Stimulated activated naive CD8-positive, alpha-beta T cell treated with anti-CD3 and anti-CD28 coated beads, Interleukin-15, amount 100 ng/mL, for 72 hours (primary cell): Measurements from ENCODE around the gene PDSS2.
"Not testable (repeated sequence)": the region's sequence is repeated elsewhere in the genome, so short reads cannot be mapped to it uniquely, and the experiment has no call there.

Source experiments
- ATAC-seq: fragments of 150-1000 bp; cut with Tn5 transposase; 2 replicates; pipeline ENCODE4 v1.10.0; 2021; ENCODE audit warnings: mild to moderate bottlenecking, moderate library complexity
- DNase-seq, 2 donors: peaks; one replicate each; pipeline ENCODE4 v3.0.0; 2021 to 2022
- H3K27ac Mint-ChIP-seq, 2 donors: one replicate each; pipeline ENCODE4 v1.8.0; 2022; ENCODE audit warnings: mild to moderate bottlenecking in 2 of 2, mixed read lengths in 2 of 2, moderate library complexity in 2 of 2
- H3K27me3 Mint-ChIP-seq: one replicate; pipeline ENCODE4 v1.8.0; 2022; ENCODE audit warnings: mixed read lengths
- H3K4me1 Mint-ChIP-seq: one replicate; pipeline ENCODE4 v1.8.0; 2022; ENCODE audit warnings: mild to moderate bottlenecking, mixed read lengths
- H3K4me3 Mint-ChIP-seq, 2 donors: one replicate each; pipeline ENCODE4 v1.8.0; 2022; ENCODE audit warnings: mild to moderate bottlenecking in 2 of 2, mixed read lengths in 2 of 2, moderate library complexity in 1 of 2
- H3K9me3 Mint-ChIP-seq, 2 donors: one replicate each; pipeline ENCODE4 v1.8.0; 2022; ENCODE audit warnings: mixed read lengths in 2 of 2

Gene PDSS2

GRCh38 chr6:107488875-107489635 lies 29.7 kb upstream of the PDSS2 start:
- peak; percentile 17 to 21 for DNase-seq
- peaks cover 33% of the 10 kb centered on the region for H3K4me1 Mint-ChIP-seq
- peak overlapping the region; percentile 95 to 96 for H3K4me3 Mint-ChIP-seq
- peak; percentile 39 for ATAC-seq
- peaks cover 41% of the 10 kb centered on the region for H3K27me3 Mint-ChIP-seq
- peak overlapping the region in 1 of 2 donors; percentile 34 for H3K27ac Mint-ChIP-seq
- no peaks in the 10 kb centered on the region for H3K9me3 Mint-ChIP-seq

- H3K4me3 Mint-ChIP-seq, result peak overlapping the region; percentile 95 to 96
- ATAC-seq (peak; percentile 1), DNase-seq (no peak)
- no peaks in the 10 kb centered on the region for H3K9me3 Mint-ChIP-seq
- peaks cover 45% of the 10 kb centered on the region for H3K27me3 Mint-ChIP-seq
- H3K4me1 Mint-ChIP-seq, result peaks cover 33% of the 10 kb centered on the region
- H3K27ac Mint-ChIP-seq, result peak overlapping the region in 1 of 2 donors; percentile 34
Measured at GRCh38 chr6:107488174-107488874, 29.0 kb upstream of the PDSS2 start.

DNA sequence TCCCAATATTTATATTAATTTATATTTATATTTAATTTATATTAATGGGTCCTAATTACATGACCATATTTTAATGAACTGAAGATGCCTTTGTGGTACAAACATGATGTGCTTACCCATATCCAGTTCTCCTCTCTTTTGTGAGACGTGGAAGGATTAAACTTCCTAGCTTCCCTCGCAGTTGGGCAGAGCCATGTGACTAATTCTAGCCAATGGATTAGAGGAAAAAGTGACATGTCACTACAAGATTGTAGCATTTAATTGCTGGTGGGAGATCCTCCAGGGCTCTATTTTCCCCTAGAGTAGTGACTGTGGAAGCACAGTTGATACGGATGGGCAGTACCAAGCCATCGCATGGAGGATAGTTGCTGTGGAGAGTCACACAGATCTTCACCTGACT lies 25.8 kb upstream of the PDSS2 start:
- Mint-ChIP-seq H3K4me1 (peaks cover 15% of the 10 kb centered on the region), H3K27me3 (peaks cover 56% of the 10 kb centered on the region), H3K9me3 (no peaks in the 10 kb centered on the region), H3K27ac (no peak overlapping the region), H3K4me3 (no peak overlapping the region)
- ATAC-seq (no peak), DNase-seq (no peak)

DNA sequence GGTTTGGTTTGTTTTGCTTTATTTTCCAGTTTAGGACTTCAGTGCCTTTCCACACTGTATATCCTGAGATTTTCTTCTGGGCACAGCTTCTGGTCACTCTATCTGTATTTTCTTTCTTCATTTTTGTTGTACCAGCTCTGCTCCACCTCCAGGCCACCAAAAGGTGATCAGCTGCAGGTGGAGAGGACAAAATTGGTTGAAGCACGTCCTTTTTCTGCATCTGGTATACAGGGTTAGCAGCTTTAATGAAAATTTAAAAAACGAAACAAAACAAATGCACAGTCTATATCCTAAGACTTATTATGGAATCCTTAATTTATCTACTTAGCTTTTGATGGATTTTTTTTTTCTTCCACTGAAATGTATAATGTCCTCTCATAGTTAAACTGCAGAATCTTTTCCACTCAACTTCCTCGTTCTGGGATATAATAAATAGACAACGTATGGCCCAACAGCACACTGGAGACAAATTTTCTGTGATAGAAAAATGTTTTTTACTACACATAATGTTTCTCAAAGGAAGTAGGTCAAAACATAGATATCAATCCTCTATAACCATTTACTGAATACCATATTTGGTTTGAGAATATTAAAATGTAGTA lies 19.8 kb upstream of the PDSS2 start:
- Mint-ChIP-seq H3K27me3 (peaks cover 43% of the 10 kb centered on the region), H3K27ac (no peak overlapping the region), H3K9me3 (no peaks in the 10 kb centered on the region), H3K4me1 (no peaks in the 10 kb centered on the region), H3K4me3 (no peak overlapping the region)
- DNase-seq, result no peak
- ATAC-seq, result no peak

GRCh38 chr6:107475826-107476225 lies 16.5 kb upstream of the PDSS2 start:
- not testable (repeated sequence) for H3K4me3 Mint-ChIP-seq, ATAC-seq, H3K9me3 Mint-ChIP-seq, H3K4me1 Mint-ChIP-seq, DNase-seq, H3K27ac Mint-ChIP-seq
- H3K27me3 Mint-ChIP-seq, result peaks cover 31% of the 10 kb centered on the region

- not testable (repeated sequence) for H3K9me3 Mint-ChIP-seq, DNase-seq, ATAC-seq, H3K4me1 Mint-ChIP-seq, H3K4me3 Mint-ChIP-seq, H3K27ac Mint-ChIP-seq
- H3K27me3 Mint-ChIP-seq, result peaks cover 27% of the 10 kb centered on the region
Measured at GRCh38 chr6:107475360-107475759, 16.0 kb upstream of the PDSS2 start.

DNA sequence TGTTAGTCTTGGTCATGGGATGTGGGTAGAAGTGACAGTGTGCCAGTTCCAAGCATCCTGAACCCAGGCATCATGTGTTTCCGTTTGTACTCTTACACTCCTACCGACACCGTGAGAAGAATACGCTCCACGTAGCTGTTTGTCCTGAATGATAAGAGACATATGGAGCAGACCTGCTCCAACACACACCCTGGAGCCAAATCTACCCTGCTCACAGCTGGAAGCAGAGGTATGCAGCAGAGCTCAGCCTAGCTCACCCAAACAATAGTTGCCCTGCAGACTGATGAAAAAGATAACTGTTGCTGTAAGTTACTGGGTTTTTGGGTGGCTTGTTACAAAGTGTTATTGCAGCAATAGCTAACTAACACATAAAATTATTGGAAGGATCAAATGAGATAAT lies 14.3 kb upstream of the PDSS2 start:
- no peak for DNase-seq
- Mint-ChIP-seq H3K4me1 (no peaks in the 10 kb centered on the region), H3K9me3 (no peaks in the 10 kb centered on the region), H3K27ac (no peak overlapping the region), H3K4me3 (no peak overlapping the region), H3K27me3 (peaks cover 22% of the 10 kb centered on the region)
- ATAC-seq, result no peak

DNA sequence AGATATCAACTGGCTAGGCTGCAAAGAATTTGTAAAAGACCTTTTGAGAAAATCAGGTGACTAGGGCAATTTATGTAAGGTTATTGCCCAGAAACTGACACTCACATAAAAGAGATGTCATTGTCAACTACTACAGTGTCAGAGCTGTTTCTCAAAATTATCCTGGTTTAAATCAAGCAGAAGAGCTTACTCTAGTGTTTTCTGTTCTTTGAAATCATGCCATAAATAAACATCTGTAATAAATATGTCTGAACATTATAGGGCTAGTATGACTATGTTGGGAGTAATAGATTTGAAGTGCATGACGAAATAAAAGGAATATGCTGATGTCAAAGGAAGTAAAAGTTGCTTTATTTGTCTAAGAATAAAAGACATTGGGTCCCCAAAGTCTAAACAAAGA lies 11.0 kb upstream of the PDSS2 start:
- H3K4me1 Mint-ChIP-seq, result no peaks in the 10 kb centered on the region
- ATAC-seq, result no peak
- no peak overlapping the region for H3K27ac Mint-ChIP-seq
- H3K27me3 Mint-ChIP-seq, result peaks cover 18% of the 10 kb centered on the region
- no peak for DNase-seq
- no peaks in the 10 kb centered on the region for H3K9me3 Mint-ChIP-seq
- no peak overlapping the region for H3K4me3 Mint-ChIP-seq

GRCh38 chr6:107466062-107466461 lies 6.7 kb upstream of the PDSS2 start:
- Mint-ChIP-seq H3K4me1 (no peaks in the 10 kb centered on the region), H3K27ac (no peak overlapping the region), H3K4me3 (no peak overlapping the region), H3K9me3 (no peaks in the 10 kb centered on the region), H3K27me3 (peaks cover 14% of the 10 kb centered on the region)
- DNase-seq (no peak), ATAC-seq (no peak)

- peak overlapping the region; percentile 97 to 98 for H3K4me3 Mint-ChIP-seq
- DNase-seq (no peak), ATAC-seq (no peak)
- no peaks in the 10 kb centered on the region for H3K9me3 Mint-ChIP-seq
- H3K27me3 Mint-ChIP-seq, result no peaks in the 10 kb centered on the region
- H3K27ac Mint-ChIP-seq, result peak overlapping the region; percentile 96 to 97
- H3K4me1 Mint-ChIP-seq, result peaks cover 26% of the 10 kb centered on the region
Measured at GRCh38 chr6:107460083-107460631, 793 bp upstream of the PDSS2 start.

DNA sequence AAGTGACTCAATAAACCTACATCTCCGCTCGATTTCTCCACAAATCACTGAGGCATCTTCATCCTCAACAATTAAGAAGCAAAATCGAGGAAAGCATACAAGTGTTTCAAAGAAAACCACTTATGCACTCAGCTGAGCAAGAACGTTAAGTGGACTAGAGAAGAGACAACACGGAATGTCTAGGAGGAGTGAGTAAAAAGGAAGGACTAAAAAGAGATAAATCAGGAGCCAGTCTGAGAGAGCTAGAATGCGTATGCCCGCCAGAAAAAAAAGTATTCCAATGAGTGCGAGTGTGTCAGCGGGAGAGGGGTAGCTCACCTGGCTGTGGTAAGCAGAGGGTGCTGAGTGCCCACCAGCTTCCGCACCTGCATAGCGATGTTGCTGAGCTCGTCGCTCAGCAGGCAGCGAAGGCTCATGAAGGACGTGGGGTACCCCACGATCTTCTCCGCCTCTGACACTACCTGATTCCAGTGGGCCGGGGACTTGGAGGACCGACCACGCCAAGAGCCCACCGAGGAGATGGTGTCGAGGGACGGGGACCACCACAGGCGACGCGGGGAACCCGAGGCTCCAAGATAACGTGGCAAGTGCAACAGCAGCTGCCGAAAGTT lies 587 bp downstream of the PDSS2 start:
- Mint-ChIP-seq H3K27ac (peak overlapping the region; percentile 96 to 97), H3K4me3 (peak overlapping the region; percentile 97 to 98), H3K4me1 (peaks cover 29% of the 10 kb centered on the region), H3K27me3 (no peaks in the 10 kb centered on the region), H3K9me3 (no peaks in the 10 kb centered on the region)
- ATAC-seq (peak; percentile 42), DNase-seq (no peak)

DNA sequence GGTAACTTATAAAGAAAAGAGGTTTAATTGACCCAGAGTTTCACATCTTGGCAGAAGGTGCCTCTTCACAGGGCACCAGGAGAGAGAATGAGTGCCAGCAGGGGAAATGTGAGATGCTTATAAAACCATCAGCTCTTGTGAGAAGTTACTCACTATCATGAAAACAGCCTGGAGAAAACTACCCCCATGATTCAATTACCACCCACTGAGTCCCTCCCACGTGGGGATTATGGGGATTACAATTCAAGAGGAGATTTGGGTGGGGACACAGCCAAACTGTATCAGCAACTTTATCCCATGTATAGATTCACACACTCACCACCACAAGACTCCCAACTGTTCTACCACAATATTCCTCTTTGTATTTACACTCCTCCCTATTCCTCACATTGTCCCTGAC lies 10.6 kb downstream of the PDSS2 start:
- H3K27me3 Mint-ChIP-seq, result no peaks in the 10 kb centered on the region
- no peak for DNase-seq
- H3K27ac Mint-ChIP-seq, result no peak overlapping the region
- no peak overlapping the region for H3K4me3 Mint-ChIP-seq
- H3K4me1 Mint-ChIP-seq, result peaks cover under 1% of the 10 kb centered on the region
- peaks cover 20 to 30% of the 10 kb centered on the region in 2 donors for H3K9me3 Mint-ChIP-seq
- ATAC-seq, result no peak

GRCh38 chr6:107447663-107448216 lies 11.6 kb downstream of the PDSS2 start:
- Mint-ChIP-seq H3K27me3 (no peaks in the 10 kb centered on the region), H3K9me3 (peaks cover 20 to 30% of the 10 kb centered on the region in 2 donors), H3K27ac (no peak overlapping the region), H3K4me3 (no peak overlapping the region), H3K4me1 (peaks cover 6% of the 10 kb centered on the region)
- DNase-seq (no peak), ATAC-seq (no peak)

DNA sequence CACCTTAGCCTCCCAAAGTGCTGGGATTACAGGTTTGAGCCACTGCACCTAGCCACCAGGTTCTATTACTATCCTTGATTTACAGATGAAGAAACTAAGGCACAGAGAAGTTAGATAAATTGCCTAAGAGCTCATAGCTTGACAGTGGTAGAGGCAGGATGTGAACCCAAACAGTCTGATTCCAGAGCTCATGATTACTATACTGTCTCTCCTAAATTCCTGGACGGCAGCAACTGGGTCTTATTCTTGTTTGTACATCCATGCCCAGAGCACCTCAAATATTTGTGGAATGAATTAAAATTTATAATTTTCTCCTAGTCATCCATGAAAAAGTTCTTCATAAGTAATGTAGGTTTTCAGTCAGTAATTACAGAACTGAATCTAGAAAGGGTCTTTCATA lies 15.1 kb downstream of the PDSS2 start:
- Mint-ChIP-seq H3K27ac (no peak overlapping the region), H3K27me3 (no peaks in the 10 kb centered on the region), H3K9me3 (peaks cover 14 to 19% of the 10 kb centered on the region in 2 donors), H3K4me3 (no peak overlapping the region), H3K4me1 (peaks cover 22% of the 10 kb centered on the region)
- no peak for DNase-seq
- no peak for ATAC-seq

- no peaks in the 10 kb centered on the region for H3K27me3 Mint-ChIP-seq
- H3K9me3 Mint-ChIP-seq, result peaks cover 10 to 14% of the 10 kb centered on the region in 2 donors
- ATAC-seq, result no peak
Measured at GRCh38 chr6:107443608-107444267, 15.6 kb downstream of the PDSS2 start.

More at GRCh38 chr6:107443608-107444267, 15.6 kb downstream of the PDSS2 start:
- peaks cover 22% of the 10 kb centered on the region for H3K4me1 Mint-ChIP-seq
- no peak for DNase-seq
- H3K27ac Mint-ChIP-seq, result no peak overlapping the region
- H3K4me3 Mint-ChIP-seq, result no peak overlapping the region
